CD4-positive, alpha-beta T cell treated with Interferon gamma for 1 hour (primary cell): Measurements from ENCODE around the gene OBSL1.

Source experiments
- DNase-seq: peaks from one replicate; pipeline ENCODE4 v3.0.0-alpha.2; 2020

The OBSL1 gene

GRCh38 chr2:219596954-219597551 is 25.7 kb upstream of the OBSL1 start:
- DNase-seq, result no peak

GRCh38 chr2:219595256-219595655 is 23.9 kb upstream of the OBSL1 start:
- DNase-seq, result no peak

GRCh38 chr2:219593154-219593553 is 21.8 kb upstream of the OBSL1 start:
- DNase-seq, result no peak

- no peak for DNase-seq
Measured at GRCh38 chr2:219592736-219593135, 21.4 kb upstream of the OBSL1 start.

- no peak for DNase-seq
Measured at GRCh38 chr2:219591091-219591490, 19.8 kb upstream of the OBSL1 start.

GRCh38 chr2:219581346-219581745 is 10.0 kb upstream of the OBSL1 start:
- no peak for DNase-seq

GRCh38 chr2:219578811-219579613 is 7.7 kb upstream of the OBSL1 start:
- no peak for DNase-seq

- DNase-seq, result no peak
Measured at GRCh38 chr2:219576505-219577388, 5.4 kb upstream of the OBSL1 start.

- DNase-seq, result no peak
Measured at GRCh38 chr2:219575566-219576504, 4.5 kb upstream of the OBSL1 start.

GRCh38 chr2:219574484-219575311 is 3.4 kb upstream of the OBSL1 start:
- DNase-seq, result no peak

GRCh38 chr2:219573166-219573565 is 1.8 kb upstream of the OBSL1 start:
- DNase-seq, result no peak

GRCh38 chr2:219572237-219573001 is 1.1 kb upstream of the OBSL1 start, which contains the start of gene INHA:
Gene INHA, plus strand, starts transcription at chr2:219572310. Its CDS starts 65 bp downstream, at chr2:219572375.
- DNase-seq, result no peak

- no peak for DNase-seq
Measured at GRCh38 chr2:219570924-219571310, 422 bp downstream of the OBSL1 start.

GRCh38 chr2:219570194-219570923 is 980 bp downstream of the OBSL1 start:
- no peak for DNase-seq

- DNase-seq, result no peak
Measured at GRCh38 chr2:219569635-219570034, 1.7 kb downstream of the OBSL1 start.

GRCh38 chr2:219569041-219569440 is 2.3 kb downstream of the OBSL1 start:
- DNase-seq, result no peak

- DNase-seq, result no peak
Measured at GRCh38 chr2:219567791-219568361, 3.5 kb downstream of the OBSL1 start.

- no peak for DNase-seq
Measured at GRCh38 chr2:219567131-219567530, 4.2 kb downstream of the OBSL1 start.

- DNase-seq, result no peak
Measured at GRCh38 chr2:219566640-219567039, 4.7 kb downstream of the OBSL1 start.
